ENCODE measurements around the gene HYAL4.
"Not testable (repeated sequence)": the region's sequence is repeated elsewhere in the genome, so short reads cannot be mapped to it uniquely, and the experiment has no call there.

The HYAL4 gene

DNA sequence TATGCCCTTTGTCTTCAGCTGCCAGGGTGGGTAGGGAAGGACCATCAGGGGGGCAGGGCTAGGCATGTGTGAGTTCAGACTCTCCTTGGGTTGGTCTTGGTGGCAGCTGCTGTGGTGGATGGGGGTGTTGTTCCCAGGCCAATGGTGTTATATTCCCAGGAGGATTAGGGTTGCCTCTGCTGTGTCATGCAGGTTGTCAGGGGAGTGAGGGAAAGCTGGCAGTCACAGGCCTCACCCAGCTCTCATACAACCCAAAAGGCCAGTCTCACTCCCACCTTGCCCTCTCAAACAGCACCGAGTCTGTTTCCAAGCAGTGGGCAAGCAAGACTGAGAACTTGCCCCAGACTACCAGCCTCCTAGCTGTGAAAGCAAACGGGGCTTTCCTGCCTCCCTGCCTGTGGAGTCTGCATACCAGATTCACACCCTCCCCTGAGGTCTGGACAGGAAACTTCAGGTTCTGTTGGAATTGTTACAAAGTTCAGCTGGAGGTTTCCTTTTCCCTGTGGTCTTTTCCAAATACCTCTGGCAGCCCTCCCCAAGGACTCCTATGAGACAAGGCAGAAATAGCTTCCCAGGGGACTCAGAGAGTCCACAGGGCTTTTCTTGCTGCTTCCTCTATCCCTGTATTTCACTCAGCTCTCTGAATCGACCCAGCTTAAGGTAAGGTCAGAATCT is 1.4 kb downstream of the HYAL4 start:
- no peak for TF ChIP-seq CTCF (IDR thresholded peaks at IDR 0.05; ENCODE audit: low read depth, low read length)
- in situ Hi-C loops (cut with HindIII; ENCODE audit: low sequenced_read_pairs), result no loop called here
- H3K4me3 ChIP-seq (ENCODE audit: low read depth, low read length), result no peak overlapping the region
- DNase-seq (ENCODE audit: low read depth, low spot score), result peak; percentile 44

DNA sequence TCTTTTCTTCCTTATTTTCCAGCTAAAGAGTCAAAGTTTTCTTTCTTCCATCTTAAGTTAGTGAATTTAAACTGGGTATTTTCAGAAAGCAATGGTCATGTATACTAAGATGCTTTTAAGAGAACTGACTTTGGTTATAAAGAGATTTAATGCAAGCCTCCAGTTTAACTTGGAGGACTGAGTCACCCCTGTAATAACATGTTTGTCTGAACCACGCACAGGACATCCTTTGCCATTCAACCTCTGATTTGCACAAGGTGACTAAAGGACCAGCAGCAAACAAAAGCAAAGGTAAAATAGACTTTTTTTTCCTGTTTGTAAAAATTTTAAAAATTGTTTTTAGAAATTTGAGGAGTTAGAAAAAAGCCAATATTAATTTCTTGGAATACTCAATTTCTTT is 2.9 kb downstream of the HYAL4 start:
- no peak overlapping the region for H3K4me3 ChIP-seq (ENCODE audit: low read depth, low read length)
- TF ChIP-seq CTCF (IDR thresholded peaks at IDR 0.05; ENCODE audit: low read depth, low read length), result no peak
- in situ Hi-C loops (cut with HindIII; ENCODE audit: low sequenced_read_pairs), result no loop called here
- no peak for DNase-seq (ENCODE audit: low read depth, low spot score)

- no peak for TF ChIP-seq CTCF (IDR thresholded peaks at IDR 0.05; ENCODE audit: low read depth, low read length)
- in situ Hi-C loops (cut with HindIII; ENCODE audit: low sequenced_read_pairs), result no loop called here
- H3K4me3 ChIP-seq (ENCODE audit: low read depth, low read length), result no peak overlapping the region
- no peak for DNase-seq (ENCODE audit: low read depth, low spot score)
These were observed 4.9 kb downstream of the HYAL4 start for GRCh38 chr7:123849855-123850254.

DNA sequence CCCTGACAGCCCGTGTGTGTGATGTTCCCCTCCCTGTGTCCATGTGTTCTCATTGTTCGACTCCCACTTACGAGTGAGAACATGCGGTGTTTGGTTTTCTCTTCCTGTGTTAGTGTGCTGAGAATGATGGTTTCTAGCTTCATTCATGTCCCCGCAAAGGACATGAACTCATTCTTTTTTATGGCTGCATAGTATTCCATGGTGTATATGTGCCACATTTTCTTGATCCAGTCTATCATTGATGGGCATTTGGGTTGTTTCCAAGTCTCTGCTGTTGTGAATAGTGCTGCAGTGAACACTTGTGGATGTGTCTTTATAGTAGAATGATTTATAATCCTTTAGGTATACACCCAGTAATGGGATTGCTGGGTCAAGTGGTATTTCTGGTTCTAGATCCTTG is 6.4 kb downstream of the HYAL4 start:
- in situ Hi-C loops (cut with HindIII; ENCODE audit: low sequenced_read_pairs); H3K4me3 ChIP-seq (ENCODE audit: low read depth, low read length); DNase-seq (ENCODE audit: low read depth, low spot score): not testable (repeated sequence)

DNA sequence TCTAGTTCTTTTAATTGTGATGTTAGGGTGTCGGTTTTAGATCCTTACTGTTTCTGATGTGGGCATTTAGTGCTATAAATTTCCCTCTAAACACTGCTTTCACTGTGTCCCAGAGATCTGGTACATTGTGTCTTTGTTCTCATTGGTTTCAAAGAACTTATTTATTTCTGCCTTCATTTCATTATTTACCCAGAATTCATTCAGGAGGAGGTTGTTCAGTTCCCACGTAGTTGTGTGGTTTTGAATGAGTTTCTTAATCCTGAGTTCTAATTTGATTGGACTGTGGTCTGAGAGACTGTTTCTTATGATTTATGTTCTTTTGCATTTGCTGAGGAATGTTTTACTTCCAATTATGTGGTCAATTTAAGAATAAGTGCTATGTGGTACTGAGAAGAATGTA is 9.3 kb downstream of the HYAL4 start:
- in situ Hi-C loops (cut with HindIII; ENCODE audit: low sequenced_read_pairs); H3K4me3 ChIP-seq (ENCODE audit: low read depth, low read length); DNase-seq (ENCODE audit: low read depth, low spot score): not testable (repeated sequence)

DNA sequence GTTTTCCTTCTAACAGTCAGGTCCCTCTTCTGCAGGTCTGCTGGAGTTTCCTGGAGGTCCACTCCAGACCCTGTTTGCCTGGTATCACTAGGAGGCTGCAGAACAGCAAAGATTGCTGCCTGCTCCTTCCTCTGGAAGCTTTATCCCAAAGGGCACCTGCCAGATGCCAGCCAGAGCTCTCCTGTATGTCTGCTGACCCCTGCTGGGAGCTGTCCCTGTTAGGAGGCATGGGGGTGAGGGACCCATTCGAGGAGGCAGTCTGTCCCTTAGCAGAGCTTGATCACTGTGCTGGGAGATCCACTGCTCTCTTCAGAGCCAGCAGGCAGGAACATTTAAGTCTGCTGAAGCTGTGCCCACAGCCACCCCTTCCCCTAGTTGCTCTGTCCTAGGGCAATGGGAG is 11.5 kb downstream of the HYAL4 start:
- H3K4me3 ChIP-seq (ENCODE audit: low read depth, low read length); DNase-seq (ENCODE audit: low read depth, low spot score); in situ Hi-C loops (cut with HindIII; ENCODE audit: low sequenced_read_pairs): not testable (repeated sequence)

DNA sequence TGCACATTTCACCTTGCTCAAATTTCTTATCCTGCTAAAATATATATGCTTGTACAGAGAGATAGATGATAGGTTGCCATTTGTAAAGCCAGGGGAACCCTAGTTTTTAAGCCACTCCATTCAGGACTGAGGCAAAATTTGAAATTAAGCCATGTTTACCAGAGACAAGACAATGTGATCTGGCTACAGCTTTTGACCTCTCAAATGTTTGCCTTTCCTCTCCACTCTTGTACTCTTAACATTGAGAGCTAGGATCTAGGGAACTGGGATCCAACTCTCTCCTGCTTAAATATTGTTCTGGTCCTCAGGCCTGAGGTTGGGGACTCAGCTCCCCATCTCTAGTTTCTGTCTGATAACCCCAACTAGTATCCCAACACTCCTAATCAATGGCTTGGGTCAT is 15.9 kb downstream of the HYAL4 start:
- DNase-seq (ENCODE audit: low read depth, low spot score), result no peak
- no peak overlapping the region for H3K4me3 ChIP-seq (ENCODE audit: low read depth, low read length)
- no peak for TF ChIP-seq CTCF (IDR thresholded peaks at IDR 0.05; ENCODE audit: low read depth, low read length)
- in situ Hi-C loops (cut with HindIII; ENCODE audit: low sequenced_read_pairs), result no loop called here

DNA sequence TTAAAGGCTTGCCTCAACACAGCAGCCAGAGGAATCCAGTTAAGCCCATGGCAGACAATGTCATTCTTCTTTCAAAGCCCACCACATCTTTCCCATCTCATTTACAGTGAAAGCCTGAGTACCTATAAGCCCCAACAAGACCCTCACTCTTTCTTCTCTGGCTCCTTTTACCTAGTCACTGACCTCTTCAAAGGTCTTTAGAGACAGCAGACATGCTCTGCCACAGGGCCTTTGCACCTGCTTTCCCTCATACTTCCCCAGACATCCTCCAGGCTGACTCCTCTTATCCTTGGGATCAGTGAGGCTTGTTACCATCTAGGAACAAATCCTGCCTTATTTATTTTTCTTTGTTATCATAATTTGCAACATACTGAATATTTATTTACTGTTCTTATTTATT is 17.8 kb downstream of the HYAL4 start:
- no peak for TF ChIP-seq CTCF (IDR thresholded peaks at IDR 0.05; ENCODE audit: low read depth, low read length)
- no peak overlapping the region for H3K4me3 ChIP-seq (ENCODE audit: low read depth, low read length)
- no peak for DNase-seq (ENCODE audit: low read depth, low spot score)
- in situ Hi-C loops (cut with HindIII; ENCODE audit: low sequenced_read_pairs), result no loop called here

Measured in astrocyte of the spinal cord (primary cell).